MCF 10A (cell line): ENCODE data around the gene ABLIM2. TPM values are rescaled to one million over a fixed set of nuclear protein-coding genes. Genes with fewer than 3 reads are reported as not detected.

Source experiments
- BruUV-seq: library from RNA; stranded (reverse); fragments of 400-500 nt; replicated peaks from 2 replicates; lab custom pipeline; 2021; lab: Mats Ljungman, UMichigan
- CTCF ChIA-PET: fragments of 300-600 bp; sonication (Branson Sonifier 250); formaldehyde crosslinking; extraction: SDS; loops from one replicate; lab custom pipeline; 2021; ENCODE audit warnings: antibody characterized with exemption, inconsistent platforms; lab: Yijun Ruan, JAX
- POLR2A ChIA-PET: fragments of 300-600, 350-650 bp; sonication (Branson Sonifier 250); formaldehyde crosslinking; extraction: SDS; loops from one replicate; lab custom pipeline; 2020; ENCODE audit warnings: antibody characterized with exemption, inconsistent platforms; lab: Yijun Ruan, JAX
- DNase-seq: peaks from one replicate; pipeline ENCODE4 v3.0.0-alpha.2; 2018; ENCODE audit not compliant: unreplicated experiment
- H3K27ac Mint-ChIP-seq: one replicate; pipeline ENCODE4 v1.8.0; 2022; ENCODE audit warnings: mild to moderate bottlenecking, low read depth, mixed read lengths; ENCODE audit not compliant: unreplicated experiment
- H3K27me3 Mint-ChIP-seq: one replicate; pipeline ENCODE4 v1.8.0; 2022; ENCODE audit warnings: mixed read lengths; ENCODE audit not compliant: insufficient read depth, unreplicated experiment
- H3K36me3 Mint-ChIP-seq: one replicate; pipeline ENCODE4 v1.8.0; 2022; ENCODE audit warnings: mild to moderate bottlenecking, moderate library complexity, mixed read lengths; ENCODE audit not compliant: insufficient read depth, unreplicated experiment
- H3K4me1 Mint-ChIP-seq: one replicate; pipeline ENCODE4 v1.8.0; 2022; ENCODE audit warnings: mixed read lengths; ENCODE audit not compliant: insufficient read depth, unreplicated experiment
- H3K4me3 Mint-ChIP-seq: one replicate; pipeline ENCODE4 v1.8.0; 2022; ENCODE audit warnings: mild to moderate bottlenecking, moderate library complexity, mixed read lengths; ENCODE audit not compliant: unreplicated experiment
- H3K9me3 Mint-ChIP-seq: one replicate; pipeline ENCODE4 v1.8.0; 2022; ENCODE audit warnings: mixed read lengths; ENCODE audit not compliant: unreplicated experiment
- intact Hi-C: fragments of 100-400 bp; cut with micrococcal nuclease; formaldehyde crosslinking; loops from 2 replicates; pipeline ENCODE4 v1.14.1; 2022
- total RNA-seq: library from RNA; stranded (reverse); gene quantifications from 2 replicates; pipeline ENCODE4 v1.2.3, GENCODE V29; 2022
- TF ChIP-seq, protein P1 (sequence below): fragments of 200-600 bp; IDR thresholded peaks from one replicate; pipeline ENCODE4 v1.8.0; 2022; ENCODE audit warnings: antibody characterized with exemption, mild to moderate bottlenecking; ENCODE audit not compliant: unreplicated experiment

Gene ABLIM2
- total RNA-seq, 1 experiment from 2014 or later: 5.3 TPM

DNA sequence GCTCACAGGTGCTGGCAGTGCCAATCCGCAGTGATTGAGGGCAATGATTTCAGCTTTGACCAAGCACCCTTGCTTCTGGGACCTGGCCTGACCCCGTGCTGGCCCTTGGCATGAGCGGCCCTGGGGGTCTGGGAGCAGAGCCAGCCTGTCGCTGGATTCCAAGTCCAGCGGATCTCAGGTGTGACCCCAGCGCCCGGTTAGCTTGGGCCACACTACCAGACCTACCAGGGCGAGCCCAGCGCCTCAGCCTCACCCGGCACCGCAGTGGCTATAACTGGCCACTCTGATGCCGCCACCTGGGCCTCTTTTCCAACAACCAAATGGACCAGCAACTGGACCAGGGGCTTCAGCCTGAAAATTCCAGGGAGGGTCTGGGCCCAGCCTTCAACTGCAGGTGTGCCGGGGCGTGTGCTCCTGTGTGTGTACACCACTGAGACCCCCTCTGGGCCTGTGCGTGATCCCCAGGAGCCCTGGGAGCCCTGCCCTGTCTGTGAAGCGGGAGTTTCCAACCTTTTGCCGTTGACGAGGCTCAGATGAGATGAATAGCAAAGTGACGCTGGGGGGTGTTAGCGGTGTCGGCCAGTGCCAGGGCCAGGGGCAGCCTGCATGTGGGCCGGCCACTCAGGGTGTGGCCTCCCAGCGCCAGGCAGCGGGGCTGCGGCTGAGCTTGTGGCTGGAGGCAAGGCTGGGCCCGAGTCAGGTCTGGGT, 41.1 kb upstream of the ABLIM2 start:
- CTCF ChIA-PET: interaction anchor here (0.6 to 3.6 kb wide), 8 partner anchors 13 to 718 kb away, joined by 3 to 19 read pairs (median 4); no protein-coding TSS in a partner anchor
- BruUV-seq: TSS peak; percentile 68
- Mint-ChIP-seq H3K9me3 (no peaks in the 10 kb centered on the region), H3K27me3 (no peaks in the 10 kb centered on the region), H3K4me3 (peak overlapping the region; percentile 78), H3K36me3 (peaks cover 6% of the 10 kb centered on the region), H3K4me1 (peaks cover 19% of the 10 kb centered on the region), H3K27ac (peak overlapping the region; percentile 86)
- no peak for DNase-seq
- TF ChIP-seq, protein P1, sequence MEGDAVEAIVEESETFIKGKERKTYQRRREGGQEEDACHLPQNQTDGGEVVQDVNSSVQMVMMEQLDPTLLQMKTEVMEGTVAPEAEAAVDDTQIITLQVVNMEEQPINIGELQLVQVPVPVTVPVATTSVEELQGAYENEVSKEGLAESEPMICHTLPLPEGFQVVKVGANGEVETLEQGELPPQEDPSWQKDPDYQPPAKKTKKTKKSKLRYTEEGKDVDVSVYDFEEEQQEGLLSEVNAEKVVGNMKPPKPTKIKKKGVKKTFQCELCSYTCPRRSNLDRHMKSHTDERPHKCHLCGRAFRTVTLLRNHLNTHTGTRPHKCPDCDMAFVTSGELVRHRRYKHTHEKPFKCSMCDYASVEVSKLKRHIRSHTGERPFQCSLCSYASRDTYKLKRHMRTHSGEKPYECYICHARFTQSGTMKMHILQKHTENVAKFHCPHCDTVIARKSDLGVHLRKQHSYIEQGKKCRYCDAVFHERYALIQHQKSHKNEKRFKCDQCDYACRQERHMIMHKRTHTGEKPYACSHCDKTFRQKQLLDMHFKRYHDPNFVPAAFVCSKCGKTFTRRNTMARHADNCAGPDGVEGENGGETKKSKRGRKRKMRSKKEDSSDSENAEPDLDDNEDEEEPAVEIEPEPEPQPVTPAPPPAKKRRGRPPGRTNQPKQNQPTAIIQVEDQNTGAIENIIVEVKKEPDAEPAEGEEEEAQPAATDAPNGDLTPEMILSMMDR: no peak
- intact Hi-C loops: no loop called here
- POLR2A ChIA-PET: interaction anchor here (1.3 to 2.7 kb wide), 6 partner anchors 9 to 23 kb away, joined by 3 to 13 read pairs (median 4); no protein-coding TSS in a partner anchor

DNA sequence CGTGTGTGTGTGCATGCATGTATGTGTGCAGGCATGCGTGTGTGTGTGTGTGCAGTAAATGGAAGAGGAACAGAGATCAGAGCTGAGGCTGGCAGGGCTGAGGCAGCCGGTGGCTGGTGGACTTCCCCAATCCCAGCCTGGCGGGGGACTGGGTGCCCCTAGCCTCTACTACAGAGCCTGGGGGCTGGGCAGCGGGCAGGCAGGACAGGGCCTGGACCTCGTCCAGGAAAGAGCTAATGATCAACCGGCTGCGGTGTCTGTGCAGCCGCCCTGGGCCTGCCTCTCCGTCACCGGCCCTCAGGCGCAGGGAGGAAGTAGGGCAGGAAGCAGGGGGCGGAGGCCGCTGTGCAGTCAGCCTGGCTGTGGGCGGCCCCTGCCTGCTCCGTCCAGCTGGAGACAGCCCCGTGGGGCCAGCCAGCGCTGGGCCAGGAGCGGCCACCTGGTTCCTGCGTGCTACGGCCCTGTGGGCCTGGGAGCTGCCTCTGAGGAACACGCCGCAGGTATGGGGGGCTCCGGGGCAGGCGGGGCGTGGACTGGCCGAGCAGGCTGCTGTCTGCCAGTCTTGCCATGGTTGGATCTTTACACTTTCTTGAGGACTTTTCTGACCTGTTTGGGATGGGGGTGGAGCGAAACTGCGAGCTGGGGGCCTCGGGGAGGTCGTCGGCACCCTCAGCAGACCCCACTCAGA, 40.4 kb upstream of the ABLIM2 start, which contains the start of gene SH3TC1:
SH3TC1 (plus strand) TSS at position 385 of the 688 bp plus-strand sequence. CDS start 5,905 bp downstream, outside the sequence.
- peak; percentile 92 for DNase-seq
- Mint-ChIP-seq H3K27ac (peak within 1 kb of the TSS; percentile 86), H3K4me1 (peaks cover 19% of the 10 kb centered on the region), H3K36me3 (peaks cover 6% of the 10 kb centered on the region), H3K9me3 (no peaks in the 10 kb centered on the region), H3K27me3 (no peaks in the 10 kb centered on the region), H3K4me3 (peak within 1 kb of the TSS; percentile 78)
- no TSS peak for BruUV-seq
- TF ChIP-seq, protein P1: no peak
- ChIA-PET POLR2A (interaction anchor here (1.3 to 2.7 kb wide), 6 partner anchors 9 to 22 kb away, joined by 3 to 13 read pairs (median 4); no protein-coding TSS in a partner anchor), CTCF (interaction anchor here (0.6 to 3.6 kb wide), 8 partner anchors 13 to 719 kb away, joined by 3 to 19 read pairs (median 4); no protein-coding TSS in a partner anchor)
- intact Hi-C loops: no loop called here

DNA sequence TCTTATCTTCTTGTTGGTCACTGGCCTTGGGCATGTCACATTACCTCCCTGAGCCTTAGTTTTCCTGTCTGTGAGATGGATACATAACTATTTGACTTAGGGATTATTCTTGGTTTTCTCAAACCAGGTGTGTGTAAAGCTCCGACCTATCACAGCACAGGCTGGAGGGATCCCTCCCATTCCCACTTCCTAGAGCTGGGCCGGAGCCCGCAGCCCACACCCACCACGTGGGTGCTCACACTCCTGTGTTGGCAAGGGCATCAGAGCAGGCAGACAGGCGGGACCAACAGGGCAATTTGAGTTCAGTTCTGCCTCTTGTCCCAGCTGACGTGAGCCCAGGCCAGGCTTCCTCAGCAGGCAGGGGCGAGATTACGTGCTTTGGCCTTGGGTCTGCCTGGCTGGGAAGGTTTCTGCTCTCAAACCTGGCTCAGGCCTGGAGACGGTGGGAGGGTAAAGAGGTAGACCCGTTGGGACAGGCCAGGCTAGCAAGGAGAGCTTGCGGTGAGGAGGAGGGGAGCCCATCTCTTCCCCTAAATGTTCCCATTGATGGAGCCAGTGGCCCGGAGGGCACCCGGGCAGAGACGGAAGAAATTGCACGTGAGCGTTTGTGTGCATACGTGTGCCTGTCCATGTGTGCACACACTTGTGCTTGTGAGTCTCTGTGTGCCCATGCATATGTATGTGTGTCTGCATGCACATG, 39.7 kb upstream of the ABLIM2 start:
- TF ChIP-seq, protein P1: no peak
- H3K27me3 Mint-ChIP-seq: no peaks in the 10 kb centered on the region
- H3K4me1 Mint-ChIP-seq: peaks cover 19% of the 10 kb centered on the region
- ChIA-PET POLR2A (interaction anchor here (1.3 to 2.7 kb wide), 6 partner anchors 8 to 21 kb away, joined by 3 to 13 read pairs (median 4); no protein-coding TSS in a partner anchor), CTCF (interaction anchor here (1.0 to 3.6 kb wide), 6 partner anchors 14 to 70 kb away, joined by 4 to 19 read pairs (median 6); no protein-coding TSS in a partner anchor)
- intact Hi-C loops: no loop called here
- peak; percentile 65 for DNase-seq
- no TSS peak for BruUV-seq
- H3K27ac Mint-ChIP-seq: peak overlapping the region; percentile 82
- H3K4me3 Mint-ChIP-seq: peak overlapping the region; percentile 78
- no peaks in the 10 kb centered on the region for H3K9me3 Mint-ChIP-seq
- H3K36me3 Mint-ChIP-seq: peaks cover 6% of the 10 kb centered on the region
